Rectal smooth muscle tissue (tissue), 1 donor: ENCODE results near the gene MYMK.

Experiments used
- H3K27ac ChIP-seq: one replicate; pipeline ENCODE4 v1.7.0; 2013; ENCODE audit warnings: low read depth, low read length, inconsistent platforms
- H3K27me3 ChIP-seq: one replicate; pipeline ENCODE4 v1.7.0; 2013; ENCODE audit warnings: low read length; ENCODE audit not compliant: control insufficient read depth, insufficient read depth
- H3K36me3 ChIP-seq: one replicate; pipeline ENCODE4 v1.7.0; 2013; ENCODE audit warnings: low read length; ENCODE audit not compliant: control insufficient read depth, insufficient read depth
- H3K4me1 ChIP-seq: one replicate; pipeline ENCODE4 v1.7.0; 2013; ENCODE audit warnings: low read length; ENCODE audit not compliant: control insufficient read depth, insufficient read depth
- H3K4me3 ChIP-seq: one replicate; pipeline ENCODE4 v1.7.0; 2013; ENCODE audit warnings: low read length
- H3K9ac ChIP-seq: one replicate; pipeline ENCODE4 v1.7.0; 2013; ENCODE audit warnings: low read length

Gene MYMK

GRCh38 chr9:133524679-133525228 is at the start of gene MYMK:
MYMK (minus strand) TSS chr9:133524959; CDS start chr9:133524844, 115 bp downstream.
- Histone ChIP-seq H3K27ac (no peak within 1 kb of the TSS), H3K4me1 (peaks cover 20% of the 10 kb centered on the region), H3K9ac (no peak within 1 kb of the TSS), H3K36me3 (no peaks in the 10 kb centered on the region), H3K4me3 (no peak within 1 kb of the TSS), H3K27me3 (peaks cover 4% of the 10 kb centered on the region)

GRCh38 chr9:133573791-133574515 is 49.2 kb upstream of the MYMK start:
- no peaks in the 10 kb centered on the region for H3K36me3 ChIP-seq
- H3K27ac ChIP-seq = no peak overlapping the region
- peaks cover 4% of the 10 kb centered on the region for H3K27me3 ChIP-seq
- H3K9ac ChIP-seq = no peak overlapping the region
- no peak overlapping the region for H3K4me3 ChIP-seq
- H3K4me1 ChIP-seq = peaks cover 6% of the 10 kb centered on the region

- Histone ChIP-seq H3K4me1 (peaks cover 6% of the 10 kb centered on the region), H3K36me3 (no peaks in the 10 kb centered on the region), H3K27ac (peak overlapping the region; percentile 42), H3K9ac (no peak overlapping the region), H3K4me3 (no peak overlapping the region), H3K27me3 (peaks cover 4% of the 10 kb centered on the region)
These were observed 48.1 kb upstream of the MYMK start for GRCh38 chr9:133572821-133573361.

- Histone ChIP-seq H3K36me3 (no peaks in the 10 kb centered on the region), H3K4me1 (peaks cover 6% of the 10 kb centered on the region), H3K4me3 (no peak overlapping the region), H3K27ac (peak overlapping the region; percentile 33), H3K9ac (no peak overlapping the region), H3K27me3 (peaks cover 4% of the 10 kb centered on the region)
These were observed 47.3 kb upstream of the MYMK start for GRCh38 chr9:133571896-133572595.

- H3K27ac ChIP-seq = no peak overlapping the region
- H3K4me3 ChIP-seq = no peak overlapping the region
- peaks cover 2% of the 10 kb centered on the region for H3K4me1 ChIP-seq
- no peaks in the 10 kb centered on the region for H3K36me3 ChIP-seq
- no peak overlapping the region for H3K9ac ChIP-seq
- H3K27me3 ChIP-seq = peaks cover 1% of the 10 kb centered on the region
These were observed 46.7 kb upstream of the MYMK start for GRCh38 chr9:133571391-133571890.

GRCh38 chr9:133570691-133571080 is 45.9 kb upstream of the MYMK start:
- H3K9ac ChIP-seq = no peak overlapping the region
- no peaks in the 10 kb centered on the region for H3K27me3 ChIP-seq
- no peaks in the 10 kb centered on the region for H3K36me3 ChIP-seq
- H3K4me3 ChIP-seq = no peak overlapping the region
- no peak overlapping the region for H3K27ac ChIP-seq
- peaks cover 5% of the 10 kb centered on the region for H3K4me1 ChIP-seq

- no peaks in the 10 kb centered on the region for H3K27me3 ChIP-seq
- H3K4me1 ChIP-seq = peaks cover 8% of the 10 kb centered on the region
- no peaks in the 10 kb centered on the region for H3K36me3 ChIP-seq
These were observed 45.3 kb upstream of the MYMK start for GRCh38 chr9:133569891-133570690.

GRCh38 chr9:133569121-133569785 is 44.5 kb upstream of the MYMK start:
- H3K27me3 ChIP-seq = no peaks in the 10 kb centered on the region
- no peak overlapping the region for H3K4me3 ChIP-seq

More at GRCh38 chr9:133569891-133570690, 45.3 kb upstream of the MYMK start:
- Histone ChIP-seq H3K9ac (no peak overlapping the region), H3K27ac (no peak overlapping the region), H3K4me3 (no peak overlapping the region)

GRCh38 chr9:133568186-133568585 is 43.4 kb upstream of the MYMK start:
- no peak overlapping the region for H3K27ac ChIP-seq
- H3K36me3 ChIP-seq = peaks cover 2% of the 10 kb centered on the region
- H3K9ac ChIP-seq = no peak overlapping the region
- no peak overlapping the region for H3K4me3 ChIP-seq
- peaks cover 14% of the 10 kb centered on the region for H3K4me1 ChIP-seq
- peaks cover 2% of the 10 kb centered on the region for H3K27me3 ChIP-seq

More at GRCh38 chr9:133569121-133569785, 44.5 kb upstream of the MYMK start:
- Histone ChIP-seq H3K36me3 (no peaks in the 10 kb centered on the region), H3K27ac (no peak overlapping the region), H3K4me1 (peaks cover 13% of the 10 kb centered on the region), H3K9ac (no peak overlapping the region)

- Histone ChIP-seq H3K27me3 (peaks cover 5% of the 10 kb centered on the region), H3K4me3 (no peak overlapping the region), H3K27ac (no peak overlapping the region), H3K36me3 (peaks cover 2% of the 10 kb centered on the region), H3K9ac (no peak overlapping the region), H3K4me1 (peaks cover 15% of the 10 kb centered on the region)
These were observed 42.1 kb upstream of the MYMK start for GRCh38 chr9:133566817-133567216.

- H3K4me1 ChIP-seq = peaks cover 15% of the 10 kb centered on the region
- H3K27ac ChIP-seq = no peak overlapping the region
- peaks cover 5% of the 10 kb centered on the region for H3K27me3 ChIP-seq
- no peak overlapping the region for H3K4me3 ChIP-seq
- H3K36me3 ChIP-seq = peaks cover 2% of the 10 kb centered on the region
- H3K9ac ChIP-seq = no peak overlapping the region
These were observed 41.6 kb upstream of the MYMK start for GRCh38 chr9:133566382-133566781.
